Mesenchymal stem cell (in vitro differentiated cells and primary cell): ENCODE data around the gene CYSLTR2.

Experiments used
- DNase-seq: peaks from one replicate; pipeline ENCODE4 v3.0.0-alpha.2; 2013
- H2AFZ ChIP-seq: one replicate; pipeline ENCODE4 v1.6.1; 2013; ENCODE audit warnings: low read depth, mild to moderate bottlenecking, control low read depth, inconsistent platforms, low read length, moderate library complexity
- H2AK5ac ChIP-seq: 2 replicates; pipeline ENCODE4 v1.6.1; 2013; ENCODE audit warnings: low read length, moderate library complexity, mild to moderate bottlenecking, inconsistent platforms; ENCODE audit not compliant: severe bottlenecking
- H2BK120ac ChIP-seq: one replicate; pipeline ENCODE4 v1.6.1; 2013; ENCODE audit warnings: low read depth, mild to moderate bottlenecking, inconsistent platforms, low read length, moderate library complexity
- H2BK12ac ChIP-seq, 2 experiments: one replicate each; pipeline ENCODE4 v1.6.1; 2013; ENCODE audit warnings: inconsistent platforms in 2 of 2, low read length in 2 of 2, mild to moderate bottlenecking in 2 of 2, moderate library complexity in 2 of 2, control low read depth in 1 of 2
- H2BK15ac ChIP-seq: one replicate; pipeline ENCODE4 v1.6.1; 2013; ENCODE audit warnings: mild to moderate bottlenecking, low read depth, inconsistent platforms; ENCODE audit not compliant: poor library complexity, severe bottlenecking
- H2BK5ac ChIP-seq: 2 replicates; pipeline ENCODE4 v1.6.1; 2013; ENCODE audit warnings: low read depth, mild to moderate bottlenecking, low read length, control low read depth, inconsistent platforms; ENCODE audit not compliant: poor library complexity, severe bottlenecking
- H3K14ac ChIP-seq, 2 experiments: one replicate each; pipeline ENCODE4 v1.6.1; 2013; ENCODE audit warnings: inconsistent platforms in 2 of 2, low read length in 2 of 2, control low read depth in 1 of 2, mild to moderate bottlenecking in 1 of 2, moderate library complexity in 1 of 2
- H3K18ac ChIP-seq, 2 experiments: one replicate each; pipeline ENCODE4 v1.6.1; 2013; ENCODE audit warnings: inconsistent platforms in 2 of 2, low read length in 2 of 2, control low read depth in 1 of 2, low read depth in 1 of 2, mild to moderate bottlenecking in 1 of 2
- H3K23ac ChIP-seq, 2 experiments: one replicate each; pipeline ENCODE4 v1.6.1; 2013; ENCODE audit warnings: inconsistent platforms in 2 of 2, low read length in 2 of 2, mild to moderate bottlenecking in 2 of 2, moderate library complexity in 2 of 2, control low read depth in 1 of 2
- H3K27ac ChIP-seq: 2 replicates; pipeline ENCODE4 v1.5.1; 2013; ENCODE audit warnings: mild to moderate bottlenecking, moderate library complexity, low read length, control low read depth, inconsistent platforms; ENCODE audit not compliant: poor library complexity, severe bottlenecking
- H3K27me3 ChIP-seq, 2 experiments: 2 replicates each; pipeline versions ENCODE4 v1.6.1 to v1.7.0; 2013; ENCODE audit warnings: low read length in 2 of 2, mild to moderate bottlenecking in 2 of 2, moderate library complexity in 2 of 2, control low read depth in 1 of 2, inconsistent platforms in 1 of 2; ENCODE audit not compliant: control insufficient read depth in 1 of 2, insufficient read depth in 1 of 2
- H3K36me3 ChIP-seq, 2 experiments: 2 replicates each; pipeline versions ENCODE4 v1.6.1 to v1.7.0; 2013; ENCODE audit warnings: low read length in 2 of 2, control low read depth in 1 of 2, inconsistent platforms in 1 of 2, low read depth in 1 of 2, mild to moderate bottlenecking in 1 of 2; ENCODE audit not compliant: insufficient read depth in 2 of 2, control insufficient read depth in 1 of 2
- H3K4ac ChIP-seq, 2 experiments: one replicate each; pipeline ENCODE4 v1.6.1; 2013; ENCODE audit warnings: inconsistent platforms in 2 of 2, low read length in 2 of 2, mild to moderate bottlenecking in 2 of 2, moderate library complexity in 2 of 2, control low read depth in 1 of 2, low read depth in 1 of 2
- H3K4me1 ChIP-seq: 2 replicates; pipeline ENCODE4 v1.6.1; 2013; ENCODE audit warnings: low read depth, low read length, control low read depth; ENCODE audit not compliant: control insufficient read depth, insufficient read depth
- H3K4me2 ChIP-seq: 2 replicates; pipeline ENCODE4 v1.6.1; 2013; ENCODE audit warnings: low read length, mild to moderate bottlenecking, inconsistent platforms; ENCODE audit not compliant: poor library complexity, severe bottlenecking
- H3K4me3 ChIP-seq, 2 experiments: 2 replicates each; pipeline versions ENCODE4 v1.5.1 to v1.7.0; 2013; ENCODE audit warnings: low read length in 2 of 2, mild to moderate bottlenecking in 2 of 2, control low read depth in 1 of 2, low read depth in 1 of 2; ENCODE audit not compliant: insufficient read depth in 1 of 2
- H3K79me1 ChIP-seq: replicated peaks from 2 replicates; pipeline ENCODE4 v1.6.1; 2013; ENCODE audit warnings: mild to moderate bottlenecking, control low read depth, low read length, inconsistent platforms; ENCODE audit not compliant: poor library complexity, severe bottlenecking
- H3K9ac ChIP-seq: 2 replicates; pipeline ENCODE4 v1.7.0; 2013; ENCODE audit warnings: mild to moderate bottlenecking, low read length, moderate library complexity
- H3K9me3 ChIP-seq: 2 replicates; pipeline ENCODE4 v1.7.0; 2013; ENCODE audit warnings: mild to moderate bottlenecking, low read length; ENCODE audit not compliant: control insufficient read depth
- H4K8ac ChIP-seq: one replicate; pipeline ENCODE4 v1.6.1; 2013; ENCODE audit warnings: inconsistent platforms, mild to moderate bottlenecking, low read length, moderate library complexity
- H4K91ac ChIP-seq: one replicate; pipeline ENCODE4 v1.6.1; 2013; ENCODE audit warnings: mild to moderate bottlenecking, low read length, inconsistent platforms
- WGBS: methylation state at CpG from one replicate; pipeline ENCODE4 v1.1.7; 2013; ENCODE audit warnings: mixed read lengths; 5-methylcytosine and 5-hydroxymethylcytosine counted together

CYSLTR2 gene

GRCh38 chr13:48707405-48707804 is 53.7 kb downstream of the CYSLTR2 start:
- WGBS, result 92% methylated on average over 5 of the region's 5 CpGs
- Histone ChIP-seq H3K4me2 (no peak overlapping the region), H2BK15ac (no peak overlapping the region)

GRCh38 chr13:48708764-48709163 is 55.0 kb downstream of the CYSLTR2 start:
- no peaks in the 10 kb centered on the region for H3K79me1 ChIP-seq

More at GRCh38 chr13:48707405-48707804, 53.7 kb downstream of the CYSLTR2 start:
- Histone ChIP-seq H2AFZ (no peak overlapping the region), H3K4ac (no peak overlapping the region), H3K9me3 (peaks cover 10% of the 10 kb centered on the region), H3K36me3 (no peaks in the 10 kb centered on the region), H3K14ac (no peak overlapping the region), H3K27ac (no peak overlapping the region), H2BK120ac (no peak overlapping the region), H4K8ac (no peak overlapping the region), H4K91ac (no peak overlapping the region), H3K27me3 (peaks cover 5 to 12% of the 10 kb centered on the region in 2 experiments), H3K18ac (no peak overlapping the region), H3K9ac (no peak overlapping the region), H3K4me1 (no peaks in the 10 kb centered on the region), H2BK5ac (no peak overlapping the region), H3K79me1 (no peaks in the 10 kb centered on the region), H2AK5ac (no peak overlapping the region), H3K23ac (no peak overlapping the region), H3K4me3 (no peak overlapping the region), H2BK12ac (no peak overlapping the region)
- no peak for DNase-seq

GRCh38 chr13:48709213-48709612 is 55.5 kb downstream of the CYSLTR2 start:
- Histone ChIP-seq H3K4me2 (no peak overlapping the region), H2BK5ac (no peak overlapping the region), H3K9me3 (peaks cover 18% of the 10 kb centered on the region), H3K27ac (no peak overlapping the region), H3K79me1 (no peaks in the 10 kb centered on the region), H2AFZ (no peak overlapping the region), H2BK12ac (no peak overlapping the region), H4K91ac (no peak overlapping the region), H2BK120ac (no peak overlapping the region), H3K9ac (no peak overlapping the region), H4K8ac (no peak overlapping the region), H2BK15ac (no peak overlapping the region), H3K14ac (no peak overlapping the region), H3K4me3 (no peak overlapping the region), H3K36me3 (no peaks in the 10 kb centered on the region), H3K18ac (no peak overlapping the region), H3K4ac (no peak overlapping the region), H2AK5ac (no peak overlapping the region), H3K23ac (no peak overlapping the region), H3K27me3 (peaks cover 5 to 12% of the 10 kb centered on the region in 2 experiments), H3K4me1 (no peaks in the 10 kb centered on the region)
- no peak for DNase-seq
- WGBS, result 95% methylated on average over 2 of the region's 2 CpGs

More at GRCh38 chr13:48708764-48709163, 55.0 kb downstream of the CYSLTR2 start:
- Histone ChIP-seq H3K23ac (no peak overlapping the region), H3K4me1 (no peaks in the 10 kb centered on the region), H2AK5ac (no peak overlapping the region), H3K18ac (peak overlapping the region in 1 of 2 experiments; percentile 22), H3K9ac (no peak overlapping the region), H3K36me3 (no peaks in the 10 kb centered on the region), H2BK120ac (no peak overlapping the region), H2BK15ac (no peak overlapping the region), H3K4me3 (no peak overlapping the region), H3K27me3 (peaks cover 5 to 12% of the 10 kb centered on the region in 2 experiments), H4K8ac (no peak overlapping the region), H3K4me2 (no peak overlapping the region), H2AFZ (no peak overlapping the region), H3K14ac (no peak overlapping the region), H3K9me3 (peaks cover 13% of the 10 kb centered on the region), H3K4ac (no peak overlapping the region), H2BK12ac (no peak overlapping the region), H3K27ac (no peak overlapping the region), H4K91ac (no peak overlapping the region), H2BK5ac (no peak overlapping the region)
- no peak for DNase-seq
- WGBS, result no CpG with 5 or more reads among the region's 1 CpG

- no CpG with 5 or more reads among the region's 1 CpG for WGBS
- Histone ChIP-seq H3K4me1 (no peaks in the 10 kb centered on the region), H3K36me3 (no peaks in the 10 kb centered on the region), H4K8ac (no peak overlapping the region), H2BK120ac (no peak overlapping the region), H3K4ac (no peak overlapping the region), H2AK5ac (no peak overlapping the region), H2AFZ (no peak overlapping the region), H2BK12ac (no peak overlapping the region), H3K9ac (no peak overlapping the region), H3K4me3 (no peak overlapping the region), H3K9me3 (peaks cover 19% of the 10 kb centered on the region), H3K27ac (no peak overlapping the region), H2BK5ac (no peak overlapping the region), H2BK15ac (no peak overlapping the region), H3K79me1 (no peaks in the 10 kb centered on the region), H3K4me2 (no peak overlapping the region), H3K14ac (no peak overlapping the region), H3K18ac (no peak overlapping the region), H3K23ac (no peak overlapping the region), H3K27me3 (peaks cover 5 to 12% of the 10 kb centered on the region in 2 experiments), H4K91ac (no peak overlapping the region)
- no peak for DNase-seq
Measured at GRCh38 chr13:48710160-48710559, 56.4 kb downstream of the CYSLTR2 start.
